Suprapubic skin (tissue), 4 donors: ENCODE results near the gene ASGR1. TPM values are rescaled to one million over a fixed set of nuclear protein-coding genes. Genes with fewer than 3 reads are reported as not detected.

ENCODE experiments used
- DNase-seq, 2 donors: peaks; one replicate each; pipeline ENCODE4 v3.0.0-alpha.2; 2019; ENCODE audit warnings: low spot score in 2 of 2
- H3K27ac ChIP-seq: fragments of 200-600 bp; sonication (generic); one replicate; pipeline ENCODE4 v1.5.1; 2019
- H3K27me3 ChIP-seq: fragments of 200-600 bp; sonication (generic); one replicate; pipeline ENCODE4 v1.5.1; 2019
- H3K36me3 ChIP-seq: fragments of 200-600 bp; sonication (generic); one replicate; pipeline ENCODE4 v1.5.1; 2019
- H3K4me1 ChIP-seq: fragments of 200-600 bp; sonication (generic); one replicate; pipeline ENCODE4 v1.5.1; 2019
- H3K4me3 ChIP-seq: fragments of 200-600 bp; sonication (generic); one replicate; pipeline ENCODE4 v1.5.1; 2019; ENCODE audit warnings: mild to moderate bottlenecking
- H3K9me3 ChIP-seq: fragments of 200-600 bp; sonication (generic); one replicate; pipeline ENCODE4 v1.5.1; 2019
- CTCF ChIP-seq, 2 donors: fragments of 200-600 bp in 1 of 2; fragments of 450-650 bp in 1 of 2; sonication (generic) in 1 of 2; IDR thresholded peaks; one replicate each; pipeline ENCODE4 v1.5.1; 2016 to 2019; ENCODE audit warnings: antibody characterized with exemption in 2 of 2, mild to moderate bottlenecking in 1 of 2, moderate library complexity in 1 of 2
- EP300 ChIP-seq: sonication (generic); formaldehyde crosslinking; IDR thresholded peaks from one replicate; pipeline ENCODE4 v1.6.1; 2017; ENCODE audit warnings: antibody characterized with exemption
- POLR2A ChIP-seq, 2 donors: fragments of 450-650 bp; IDR thresholded peaks; one replicate each; pipeline ENCODE4 v1.6.1; 2017; ENCODE audit warnings: antibody characterized with exemption in 2 of 2, mild to moderate bottlenecking in 2 of 2, moderate library complexity in 2 of 2
- POLR2AphosphoS5 ChIP-seq, 3 donors: sonication (generic); formaldehyde crosslinking; IDR thresholded peaks; one replicate each; pipeline ENCODE4 v1.6.1; 2017; ENCODE audit warnings: antibody characterized with exemption in 3 of 3
- WGBS: methylation state at CpG from one replicate; pipeline ENCODE4 v1.1.5; 2018; 5-methylcytosine and 5-hydroxymethylcytosine counted together
- total RNA-seq, 4 donors: library from RNA; depleted of rRNA; stranded (reverse); fragments of >200 nt; gene quantifications; one replicate each; pipeline ENCODE4 v1.1.0, GENCODE V29; 2016

Gene ASGR1
- total RNA-seq, 4 donors from 2014 or later, result 1.3 to 2.3 (median 2.0) TPM

- WGBS, result 31% methylated on average over 7 of the region's 7 CpGs
- H3K4me3 ChIP-seq, result peak overlapping the region; percentile 50
These were observed 37.3 kb upstream of the ASGR1 start for GRCh38 chr17:7216242-7217112.

GRCh38 chr17:7215652-7216180 lies 36.5 kb upstream of the ASGR1 start:
- no peaks in the 10 kb centered on the region for H3K9me3 ChIP-seq
- peaks cover 68% of the 10 kb centered on the region for H3K4me1 ChIP-seq
- H3K4me3 ChIP-seq, result peak overlapping the region; percentile 50
- no peaks in the 10 kb centered on the region for H3K36me3 ChIP-seq
- DNase-seq, result no peak
- H3K27ac ChIP-seq, result no peak overlapping the region
- no peaks in the 10 kb centered on the region for H3K27me3 ChIP-seq
- 36% methylated on average over 9 of the region's 10 CpGs for WGBS
- no peak for TF ChIP-seq CTCF (IDR thresholded peaks at IDR 0.05)
- TF ChIP-seq POLR2A (IDR thresholded peaks at IDR 0.05), result no peak
- no peak for TF ChIP-seq POLR2AphosphoS5 (IDR thresholded peaks at IDR 0.05)
- TF ChIP-seq EP300, result no peak

More at GRCh38 chr17:7216242-7217112, 37.3 kb upstream of the ASGR1 start:
- Histone ChIP-seq H3K27me3 (no peaks in the 10 kb centered on the region), H3K27ac (peak overlapping the region; percentile 59), H3K4me1 (peaks cover 76% of the 10 kb centered on the region), H3K9me3 (no peaks in the 10 kb centered on the region), H3K36me3 (no peaks in the 10 kb centered on the region)
- DNase-seq, result no peak
- TF ChIP-seq POLR2A (IDR thresholded peaks at IDR 0.05), result no peak
- no peak for TF ChIP-seq POLR2AphosphoS5 (IDR thresholded peaks at IDR 0.05)
- TF ChIP-seq EP300, result no peak

GRCh38 chr17:7215136-7215638 lies 36.0 kb upstream of the ASGR1 start:
- Histone ChIP-seq H3K27ac (peak overlapping the region; percentile 2), H3K4me1 (peaks cover 63% of the 10 kb centered on the region), H3K36me3 (no peaks in the 10 kb centered on the region), H3K27me3 (no peaks in the 10 kb centered on the region), H3K9me3 (no peaks in the 10 kb centered on the region), H3K4me3 (peak overlapping the region; percentile 56)
- WGBS, result 41% methylated on average over 7 of the region's 9 CpGs
- TF ChIP-seq POLR2A (IDR thresholded peaks at IDR 0.05) (no peak), POLR2AphosphoS5 (IDR thresholded peaks at IDR 0.05) (peak in 1 of 3 donors; percentile 24)
- DNase-seq, result no peak

GRCh38 chr17:7214300-7215135 lies 35.3 kb upstream of the ASGR1 start:
- under 1% methylated on average over 43 of the region's 45 CpGs for WGBS
- Histone ChIP-seq H3K27ac (peak overlapping the region; percentile 72), H3K27me3 (no peaks in the 10 kb centered on the region), H3K4me3 (peak overlapping the region; percentile 56), H3K4me1 (peaks cover 59% of the 10 kb centered on the region), H3K9me3 (no peaks in the 10 kb centered on the region), H3K36me3 (no peaks in the 10 kb centered on the region)
- TF ChIP-seq POLR2AphosphoS5 (IDR thresholded peaks at IDR 0.05), result peak in 1 of 3 donors; percentile 31
- no peak for TF ChIP-seq POLR2A (IDR thresholded peaks at IDR 0.05)
- TF ChIP-seq CTCF (IDR thresholded peaks at IDR 0.05), result peak; percentile 23 to 59
- DNase-seq, result peak; percentile 99

- H3K36me3 ChIP-seq, result no peaks in the 10 kb centered on the region
- H3K4me3 ChIP-seq, result peak overlapping the region; percentile 56
- H3K27ac ChIP-seq, result peak overlapping the region; percentile 72
- peaks cover 52% of the 10 kb centered on the region for H3K4me1 ChIP-seq
- DNase-seq, result no peak
- no peaks in the 10 kb centered on the region for H3K27me3 ChIP-seq
- no peaks in the 10 kb centered on the region for H3K9me3 ChIP-seq
- TF ChIP-seq POLR2A (IDR thresholded peaks at IDR 0.05) (no peak), CTCF (IDR thresholded peaks at IDR 0.05) (peak; percentile 11 to 16)
- WGBS, result 7% methylated on average over 15 of the region's 15 CpGs
These were observed 34.7 kb upstream of the ASGR1 start for GRCh38 chr17:7213895-7214299.
